ENCODE results near the gene IRF6.

IRF6 gene

DNA sequence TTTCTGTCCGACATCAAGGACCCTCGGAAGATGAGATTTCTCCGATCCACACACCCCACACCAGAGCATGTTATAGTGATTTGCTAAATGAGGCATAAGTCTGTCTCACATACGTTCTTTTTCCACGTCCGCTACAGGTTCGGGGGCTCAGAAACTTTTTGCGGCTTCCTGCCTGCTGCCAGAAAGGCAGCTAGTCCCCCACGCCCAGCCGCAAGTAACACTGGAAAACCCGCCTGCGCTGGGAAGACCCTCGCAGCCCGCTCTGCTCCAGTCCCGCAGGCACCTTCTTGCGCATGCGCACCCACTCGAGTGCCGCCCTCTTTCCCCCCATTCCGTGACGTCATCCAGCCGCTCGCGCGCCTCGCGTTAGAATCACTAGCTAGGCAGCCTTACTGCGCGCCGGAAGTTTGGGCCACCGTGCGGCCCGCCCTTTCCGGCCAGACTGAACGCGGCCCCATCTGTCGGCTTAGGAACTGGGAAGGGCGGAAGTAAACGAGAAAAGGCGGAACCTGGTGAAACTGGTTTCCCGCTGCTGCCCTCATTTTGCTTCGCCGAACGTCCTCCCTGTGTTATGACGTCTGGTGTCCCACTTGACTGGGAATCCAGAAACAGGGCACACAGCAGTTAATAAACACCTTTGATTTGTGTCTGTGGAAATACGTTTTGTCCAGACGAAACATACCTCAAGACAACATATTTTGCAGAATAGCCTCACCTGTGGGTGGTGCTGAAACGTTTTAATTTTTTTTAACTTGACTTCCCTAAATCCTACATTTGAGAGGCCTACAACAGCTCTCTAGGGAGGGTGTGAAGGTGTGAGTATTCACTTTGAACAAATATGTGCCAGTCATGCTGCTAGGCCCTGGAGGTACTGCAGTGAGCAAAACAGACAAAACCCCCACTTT lies 21.4 kb downstream of the IRF6 start, which contains the start of gene C1orf74:
Gene C1orf74, minus strand, starts transcription at position 295 of the 905 bp plus-strand sequence. CDS start 925 bp downstream, outside the sequence.
- DNase-seq (ENCODE audit: low read depth, low spot score): peak; percentile 77
- ChIA-PET CTCF (interaction anchor here (1.3 to 2.2 kb wide), 4 partner anchors 12 to 205 kb away, joined by 4 to 9 read pairs (median 6); no protein-coding TSS in a partner anchor), POLR2A (interaction anchor here (0.5 to 1.2 kb wide), 5 partner anchors 12 to 159 kb away, joined by 3 to 10 read pairs (median 3); no protein-coding TSS in a partner anchor)
- TF ChIP-seq, protein P1, sequence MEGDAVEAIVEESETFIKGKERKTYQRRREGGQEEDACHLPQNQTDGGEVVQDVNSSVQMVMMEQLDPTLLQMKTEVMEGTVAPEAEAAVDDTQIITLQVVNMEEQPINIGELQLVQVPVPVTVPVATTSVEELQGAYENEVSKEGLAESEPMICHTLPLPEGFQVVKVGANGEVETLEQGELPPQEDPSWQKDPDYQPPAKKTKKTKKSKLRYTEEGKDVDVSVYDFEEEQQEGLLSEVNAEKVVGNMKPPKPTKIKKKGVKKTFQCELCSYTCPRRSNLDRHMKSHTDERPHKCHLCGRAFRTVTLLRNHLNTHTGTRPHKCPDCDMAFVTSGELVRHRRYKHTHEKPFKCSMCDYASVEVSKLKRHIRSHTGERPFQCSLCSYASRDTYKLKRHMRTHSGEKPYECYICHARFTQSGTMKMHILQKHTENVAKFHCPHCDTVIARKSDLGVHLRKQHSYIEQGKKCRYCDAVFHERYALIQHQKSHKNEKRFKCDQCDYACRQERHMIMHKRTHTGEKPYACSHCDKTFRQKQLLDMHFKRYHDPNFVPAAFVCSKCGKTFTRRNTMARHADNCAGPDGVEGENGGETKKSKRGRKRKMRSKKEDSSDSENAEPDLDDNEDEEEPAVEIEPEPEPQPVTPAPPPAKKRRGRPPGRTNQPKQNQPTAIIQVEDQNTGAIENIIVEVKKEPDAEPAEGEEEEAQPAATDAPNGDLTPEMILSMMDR (IDR thresholded peaks at IDR 0.05; ENCODE audit: insufficient read depth, low read length, missing control alignments): no peak
- H3K4me3 ChIP-seq (ENCODE audit: low read depth, low read length): peak within 1 kb of the TSS; percentile 94

DNA sequence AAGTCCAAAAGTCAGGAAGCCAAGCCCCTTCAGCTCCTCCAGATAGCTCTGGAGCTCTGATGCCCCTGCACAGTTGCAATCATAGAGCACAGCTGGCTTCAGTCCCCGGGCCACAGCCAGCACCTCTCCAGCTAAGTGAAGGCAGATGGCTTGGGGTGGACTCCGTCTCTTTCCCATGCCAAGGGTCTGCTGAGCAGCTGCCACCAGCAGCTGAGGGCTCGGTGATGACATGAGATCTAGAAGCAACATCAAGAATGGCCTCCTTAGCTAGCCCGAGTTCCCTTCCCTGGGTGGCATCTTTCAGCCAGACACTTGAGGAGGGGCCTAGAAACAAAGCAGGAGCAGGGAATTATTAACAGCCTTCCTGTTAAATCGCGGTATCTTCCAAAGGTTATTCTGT lies 22.6 kb downstream of the IRF6 start:
- DNase-seq (ENCODE audit: low read depth, low spot score): no peak
- H3K4me3 ChIP-seq (ENCODE audit: low read depth, low read length): peak overlapping the region; percentile 94
- CTCF ChIA-PET: interaction anchor here (1.6 to 2.2 kb wide), 4 partner anchors 11 to 206 kb away, joined by 6 to 9 read pairs (median 6); no protein-coding TSS in a partner anchor
- TF ChIP-seq, protein P1 (IDR thresholded peaks at IDR 0.05; ENCODE audit: insufficient read depth, low read length, missing control alignments): no peak
- POLR2A ChIA-PET: interaction anchor here (0.7 kb wide), 1 partner anchor 46 kb away, joined by 3 read pairs; no protein-coding TSS in a partner anchor

DNA sequence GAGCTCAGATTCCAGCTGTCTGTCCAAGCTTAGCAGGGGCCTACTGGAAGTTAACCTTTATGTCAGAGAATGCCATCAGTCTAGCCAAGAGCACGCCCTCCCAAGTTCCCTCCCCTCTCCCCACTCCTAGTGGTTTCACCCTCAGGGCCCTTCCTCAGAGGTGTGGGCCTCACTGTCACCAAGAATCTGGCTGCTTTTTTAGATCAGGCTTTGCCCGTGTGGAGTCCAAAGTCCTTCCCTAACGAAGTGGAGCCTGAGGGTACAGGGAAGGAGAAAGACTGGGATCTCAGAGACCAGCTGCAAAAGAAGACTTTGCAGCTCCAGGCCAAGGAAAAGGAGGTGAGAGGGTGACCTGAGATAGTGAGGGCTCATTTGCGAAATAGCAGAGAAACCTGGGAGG lies 25.7 kb downstream of the IRF6 start:
- TF ChIP-seq, protein P1 (IDR thresholded peaks at IDR 0.05; ENCODE audit: insufficient read depth, low read length, missing control alignments): no peak
- H3K4me3 ChIP-seq (ENCODE audit: low read depth, low read length): no peak overlapping the region
- ChIA-PET CTCF (interaction anchor here (1.0 to 1.1 kb wide), 2 partner anchors 13 to 211 kb away, joined by 3 to 4 read pairs; no protein-coding TSS in a partner anchor), POLR2A (no interaction called here)
- no peak for DNase-seq (ENCODE audit: low read depth, low spot score)

DNA sequence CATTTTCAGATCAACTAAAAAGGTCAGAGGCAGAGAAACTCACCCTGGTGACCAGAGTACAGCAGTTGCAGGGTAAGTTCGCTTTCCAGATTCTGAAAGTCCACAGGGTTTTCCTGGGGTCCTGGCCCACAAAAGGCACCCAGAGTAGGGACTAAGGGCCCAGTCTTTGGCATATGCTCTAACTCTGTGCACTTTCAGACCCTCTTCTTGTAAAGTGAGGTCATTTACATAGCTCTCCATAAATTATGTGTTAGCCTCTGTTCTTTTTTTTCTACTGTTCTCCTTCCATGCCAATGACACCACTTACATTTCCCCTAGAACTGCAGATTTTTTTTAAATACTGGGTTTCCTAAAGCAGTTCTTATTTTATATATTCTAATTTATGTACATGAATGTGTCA lies 27.8 kb downstream of the IRF6 start:
- TF ChIP-seq, protein P1 (IDR thresholded peaks at IDR 0.05; ENCODE audit: insufficient read depth, low read length, missing control alignments): no peak
- ChIA-PET CTCF (interaction anchor here (1.2 kb wide), 1 partner anchor 45 kb away, joined by 3 read pairs; no protein-coding TSS in a partner anchor), POLR2A (no interaction called here)
- no peak for DNase-seq (ENCODE audit: low read depth, low spot score)
- H3K4me3 ChIP-seq (ENCODE audit: low read depth, low read length): no peak overlapping the region

DNA sequence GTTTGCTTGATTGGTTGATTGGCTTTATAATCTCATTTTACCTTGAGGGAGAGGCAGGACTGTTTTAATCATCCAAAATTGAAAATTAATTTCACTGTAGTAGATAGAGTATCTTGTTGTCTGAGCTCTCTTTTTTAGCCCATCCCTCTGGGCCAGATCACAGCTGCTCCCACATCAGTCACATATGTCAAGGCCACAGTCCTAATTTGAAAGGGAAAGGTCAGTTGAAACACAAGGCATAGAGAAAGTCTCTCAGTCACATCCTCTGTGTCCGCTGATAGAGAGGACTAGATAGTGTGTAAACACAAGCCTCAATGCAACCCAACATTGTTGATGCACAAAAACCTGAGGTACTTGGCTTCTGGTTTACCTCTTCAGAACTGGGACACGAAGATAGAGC lies 28.4 kb downstream of the IRF6 start:
- TF ChIP-seq, protein P1 (IDR thresholded peaks at IDR 0.05; ENCODE audit: insufficient read depth, low read length, missing control alignments): no peak
- DNase-seq (ENCODE audit: low read depth, low spot score): no peak
- no peak overlapping the region for H3K4me3 ChIP-seq (ENCODE audit: low read depth, low read length)
- CTCF ChIA-PET: interaction anchor here (1.2 kb wide), 1 partner anchor 46 kb away, joined by 3 read pairs; no protein-coding TSS in a partner anchor
- POLR2A ChIA-PET: no interaction called here

DNA sequence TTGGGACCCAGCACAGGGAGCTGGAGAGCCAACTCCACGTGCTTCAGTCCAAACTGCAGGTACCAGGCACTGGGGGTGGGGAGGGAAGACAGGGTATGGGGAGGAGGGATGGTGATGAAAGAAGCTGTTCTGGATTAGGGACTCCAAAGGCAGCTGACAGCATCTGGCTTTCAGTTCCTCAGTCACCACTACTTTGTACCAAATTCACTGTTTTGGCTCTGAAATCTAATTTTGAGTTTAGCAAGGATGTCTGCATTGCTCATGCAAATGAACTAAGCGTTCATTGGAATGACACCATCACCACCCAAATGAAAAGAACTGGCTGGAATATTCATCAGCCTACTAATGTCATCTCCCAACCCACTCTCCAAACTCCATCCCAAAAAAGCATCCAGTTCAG lies 30.3 kb downstream of the IRF6 start:
- CTCF ChIA-PET: interaction anchor here (2.2 to 2.3 kb wide), 2 partner anchors 48 to 199 kb away, joined by 7 to 8 read pairs; no protein-coding TSS in a partner anchor
- H3K4me3 ChIP-seq (ENCODE audit: low read depth, low read length): no peak overlapping the region
- no peak for DNase-seq (ENCODE audit: low read depth, low spot score)
- POLR2A ChIA-PET: no interaction called here
- TF ChIP-seq, protein P1 (IDR thresholded peaks at IDR 0.05; ENCODE audit: insufficient read depth, low read length, missing control alignments): no peak

Measured in AG04449 (cell line).